ENCODE data around the gene AGBL2.

AGBL2 gene

GRCh38 chr11:47631473-47631872 is 83.7 kb downstream of the AGBL2 start:
- DNase-seq (ENCODE audit: low read depth), result no peak

DNA sequence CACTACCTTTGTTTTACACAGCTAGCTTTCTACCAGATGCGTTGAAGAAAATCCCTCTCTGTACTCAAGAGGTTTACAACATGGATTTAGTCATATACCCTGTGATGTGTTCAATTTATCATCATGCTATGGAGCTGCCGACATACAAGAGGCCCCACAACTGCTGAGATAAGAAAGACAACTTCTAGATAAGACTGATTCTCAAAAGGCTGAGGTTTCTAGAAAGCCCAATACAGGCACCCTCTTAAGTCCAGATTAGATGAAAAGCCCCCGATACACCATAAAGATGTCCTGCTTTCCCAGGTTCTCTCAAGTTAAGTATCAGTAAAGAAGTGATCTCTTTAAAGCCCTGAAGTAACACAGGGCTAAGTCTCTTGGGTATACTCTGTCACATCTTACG is 87.1 kb downstream of the AGBL2 start:
- DNase-seq (ENCODE audit: low read depth), result no peak

DNA sequence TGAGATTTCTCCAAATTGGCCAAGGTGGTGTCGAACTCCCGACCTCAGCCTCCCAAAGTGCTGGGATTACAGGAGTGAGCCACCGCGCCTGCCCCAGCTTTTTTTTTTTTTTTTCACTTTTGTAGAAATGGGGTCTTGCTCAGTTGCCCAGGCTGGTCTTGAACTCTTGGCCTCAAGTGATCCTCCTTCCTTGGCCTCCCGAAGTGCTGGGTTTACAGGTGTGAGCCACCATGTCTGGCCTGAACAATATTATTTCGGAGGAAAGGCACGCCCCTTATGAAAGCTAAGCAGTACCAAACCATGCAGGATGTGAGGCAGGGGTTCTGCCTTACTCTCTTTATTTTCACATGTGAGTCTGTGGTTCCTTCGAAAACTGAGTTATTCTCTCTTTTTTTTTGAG is 88.9 kb downstream of the AGBL2 start:
- DNase-seq (ENCODE audit: low read depth), result no peak

DNA sequence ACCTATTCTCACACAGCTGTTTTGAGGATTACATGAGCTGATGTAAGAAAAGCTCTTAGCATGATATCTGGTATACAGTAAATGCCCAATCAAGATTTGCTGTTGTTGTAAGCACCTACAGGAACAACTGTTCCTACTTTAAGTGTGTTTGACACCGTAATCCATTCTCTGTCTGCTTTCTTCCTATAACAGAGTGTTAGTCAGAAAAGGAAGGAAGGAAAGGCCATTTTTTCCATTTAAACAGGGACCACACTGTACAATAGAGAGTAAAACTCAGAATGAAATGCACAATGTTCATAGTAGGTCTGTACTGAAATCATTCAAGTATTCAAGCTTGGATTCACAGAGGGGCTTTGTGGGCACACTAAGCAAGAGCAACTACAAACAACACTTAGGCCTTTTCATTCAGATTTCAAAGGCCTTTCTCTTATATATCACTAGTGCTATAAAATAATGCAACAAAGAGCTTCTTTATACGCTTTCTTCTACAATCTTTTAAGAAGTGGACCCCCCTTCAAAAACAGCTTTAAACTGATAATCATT is 94.3 kb downstream of the AGBL2 start:
- no peak for DNase-seq (ENCODE audit: low read depth)

- DNase-seq (ENCODE audit: low read depth), result no peak
Observed at GRCh38 chr11:47617417-47617809, 97.8 kb downstream of the AGBL2 start.

DNA sequence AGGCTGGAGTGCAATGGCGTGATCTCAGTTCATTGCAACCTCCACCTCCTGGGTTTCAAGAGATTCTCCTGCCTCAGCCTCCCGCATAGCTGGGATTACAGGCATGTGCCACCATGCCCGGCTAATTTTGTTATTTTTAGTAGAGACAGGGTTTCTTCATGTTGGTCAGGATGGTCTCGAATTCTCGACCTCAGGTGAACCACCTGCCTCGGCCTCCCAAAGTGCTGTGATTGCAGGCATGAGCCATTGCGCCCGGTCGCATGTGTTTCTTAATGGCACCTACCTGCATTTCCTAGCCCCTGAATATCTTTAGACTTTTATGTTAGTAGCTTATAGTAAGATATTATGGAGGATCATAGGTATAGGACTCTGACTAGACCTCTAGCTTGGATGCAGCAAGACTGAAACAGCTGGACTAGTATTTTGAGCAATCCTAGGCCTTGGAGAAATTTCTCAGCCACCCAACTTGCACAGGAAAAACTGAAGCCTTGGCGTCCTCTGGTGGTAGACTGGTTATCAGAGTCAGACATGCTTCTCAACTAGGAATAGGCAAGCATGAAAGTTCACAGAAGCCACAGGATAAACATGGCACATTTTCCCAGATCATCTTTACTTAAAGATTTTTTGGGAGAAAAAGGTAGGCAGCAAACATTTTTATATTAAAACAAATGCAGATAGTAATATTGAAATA is 98.3 kb downstream of the AGBL2 start:
- DNase-seq (ENCODE audit: low read depth), result no peak

GRCh38 chr11:47615249-47615648 is 99.9 kb downstream of the AGBL2 start:
- DNase-seq (ENCODE audit: low read depth), result no peak

DNA sequence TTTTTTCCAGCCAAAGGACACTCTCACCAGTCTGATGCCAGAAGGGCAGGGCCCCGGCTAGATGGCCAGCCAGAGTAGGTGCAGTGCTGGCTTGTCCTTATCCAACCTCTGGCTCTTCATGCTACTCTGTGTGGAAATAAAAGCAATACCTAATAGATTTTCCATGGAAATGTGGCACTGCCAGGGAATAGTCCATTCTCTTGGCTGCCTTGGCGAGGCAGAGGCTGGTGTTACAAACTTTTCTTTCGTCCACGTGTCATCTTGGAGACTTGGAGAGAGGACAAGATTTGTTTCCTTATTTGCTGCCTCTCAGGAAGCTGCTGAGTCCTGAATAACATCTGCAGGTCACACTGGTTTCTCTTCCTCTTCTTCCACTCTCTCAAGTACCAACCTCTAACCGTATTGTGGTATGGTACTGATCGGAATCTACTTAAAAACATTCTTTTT is 103.8 kb downstream of the AGBL2 start:
- DNase-seq (ENCODE audit: low read depth), result no peak

GRCh38 chr11:47609675-47610074 is 105.5 kb downstream of the AGBL2 start:
- no peak for DNase-seq (ENCODE audit: low read depth)
